ENCODE data around the gene FAM228A.

FAM228A gene

DNA sequence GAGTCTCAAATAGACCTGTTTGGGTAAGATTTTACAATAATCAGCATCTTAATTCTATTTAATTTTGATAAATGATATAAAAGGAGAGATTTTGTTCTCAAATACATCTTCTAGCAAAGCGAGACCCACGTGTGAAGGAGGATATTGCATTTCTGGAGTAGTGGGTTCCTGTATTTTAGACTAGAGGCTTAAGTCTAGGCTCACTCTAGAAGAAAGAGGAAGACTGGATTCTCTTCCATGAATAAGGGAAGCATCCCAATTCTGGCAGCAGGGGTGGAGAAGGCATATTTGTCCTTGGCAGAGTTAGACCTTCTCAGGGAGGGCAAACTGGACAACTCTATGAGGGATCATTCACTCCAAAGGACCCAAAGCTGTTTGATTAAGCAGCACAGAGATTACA is 11.3 kb upstream of the FAM228A start:
- H3K27ac ChIP-seq (ENCODE audit: low read depth, low read length) = no peak overlapping the region
- H3K4me1 ChIP-seq (ENCODE audit: insufficient read depth, low read length) = no peaks in the 10 kb centered on the region
- no peak overlapping the region for H3K4me3 ChIP-seq (ENCODE audit: low read depth in 1 of 2, low read length in 2 of 2)
- H3K27me3 ChIP-seq (ENCODE audit: control insufficient read depth in 1 of 2, insufficient read depth in 2 of 2, low read length in 2 of 2) = no peaks in the 10 kb centered on the region
- H3K9ac ChIP-seq (ENCODE audit: low read length) = no peak overlapping the region
- H3K9me3 ChIP-seq (ENCODE audit: low read length) = no peaks in the 10 kb centered on the region
- H3K36me3 ChIP-seq (ENCODE audit: insufficient read depth, low read length) = peaks cover 5% of the 10 kb centered on the region

DNA sequence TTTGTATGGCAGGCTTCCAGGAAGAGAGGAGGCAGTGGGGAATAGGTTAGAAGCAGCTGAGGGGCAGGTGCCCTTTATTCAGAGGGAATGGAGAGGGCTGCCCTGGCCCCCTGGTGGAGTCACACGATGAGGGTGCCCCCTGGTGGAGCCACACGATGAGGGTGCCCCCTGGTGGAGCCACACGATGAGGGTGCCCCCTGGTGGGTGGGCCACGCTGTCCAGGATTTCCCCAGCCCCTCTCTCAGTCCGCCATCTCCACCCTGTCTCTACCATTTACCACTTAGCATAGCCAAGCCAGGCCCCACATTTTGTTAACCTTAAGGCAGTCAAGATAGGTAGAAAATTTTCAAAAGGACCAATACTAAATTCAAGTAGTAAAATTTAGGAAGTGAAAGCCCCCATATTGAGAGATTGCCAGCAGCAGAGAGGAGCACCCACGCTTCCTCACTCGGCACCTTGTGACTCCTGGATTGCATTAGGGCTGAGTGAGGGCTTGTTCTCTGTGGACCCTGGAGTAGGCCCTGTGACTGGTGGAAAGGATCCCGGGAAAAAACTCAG is 10.4 kb upstream of the FAM228A start:
- peaks cover 3% of the 10 kb centered on the region for H3K36me3 ChIP-seq (ENCODE audit: insufficient read depth, low read length)
- no peak overlapping the region for H3K27ac ChIP-seq (ENCODE audit: low read depth, low read length)
- no peaks in the 10 kb centered on the region for H3K9me3 ChIP-seq (ENCODE audit: low read length)
- H3K4me3 ChIP-seq (ENCODE audit: low read depth in 1 of 2, low read length in 2 of 2) = no peak overlapping the region
- H3K9ac ChIP-seq (ENCODE audit: low read length) = no peak overlapping the region
- no peaks in the 10 kb centered on the region for H3K27me3 ChIP-seq (ENCODE audit: control insufficient read depth in 1 of 2, insufficient read depth in 2 of 2, low read length in 2 of 2)
- no peaks in the 10 kb centered on the region for H3K4me1 ChIP-seq (ENCODE audit: insufficient read depth, low read length)

DNA sequence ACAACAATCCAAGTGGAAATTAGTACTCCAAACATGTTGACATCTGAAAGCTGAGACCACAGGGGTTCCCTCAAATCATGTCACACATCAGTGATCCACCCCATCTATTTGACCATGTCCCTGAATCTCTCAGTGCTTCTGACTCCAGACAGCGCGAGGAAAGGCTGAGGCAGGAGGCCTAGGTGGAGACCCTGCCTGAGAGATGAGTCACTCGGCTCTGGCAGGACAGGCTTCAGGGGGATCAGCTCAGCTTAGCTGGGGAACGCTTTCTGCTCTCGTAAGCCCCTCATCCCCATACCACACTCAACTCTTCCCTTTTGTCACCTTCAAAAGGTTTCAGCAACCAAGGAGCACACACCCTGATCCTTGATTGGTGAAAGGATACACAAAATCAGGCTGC is 5.8 kb upstream of the FAM228A start:
- no peak overlapping the region for H3K4me3 ChIP-seq (ENCODE audit: low read depth in 1 of 2, low read length in 2 of 2)
- no peaks in the 10 kb centered on the region for H3K27me3 ChIP-seq (ENCODE audit: control insufficient read depth in 1 of 2, insufficient read depth in 2 of 2, low read length in 2 of 2)
- H3K9me3 ChIP-seq (ENCODE audit: low read length) = no peaks in the 10 kb centered on the region
- no peak overlapping the region for H3K27ac ChIP-seq (ENCODE audit: low read depth, low read length)
- no peak overlapping the region for H3K9ac ChIP-seq (ENCODE audit: low read length)
- no peaks in the 10 kb centered on the region for H3K36me3 ChIP-seq (ENCODE audit: insufficient read depth, low read length)
- H3K4me1 ChIP-seq (ENCODE audit: insufficient read depth, low read length) = no peaks in the 10 kb centered on the region

DNA sequence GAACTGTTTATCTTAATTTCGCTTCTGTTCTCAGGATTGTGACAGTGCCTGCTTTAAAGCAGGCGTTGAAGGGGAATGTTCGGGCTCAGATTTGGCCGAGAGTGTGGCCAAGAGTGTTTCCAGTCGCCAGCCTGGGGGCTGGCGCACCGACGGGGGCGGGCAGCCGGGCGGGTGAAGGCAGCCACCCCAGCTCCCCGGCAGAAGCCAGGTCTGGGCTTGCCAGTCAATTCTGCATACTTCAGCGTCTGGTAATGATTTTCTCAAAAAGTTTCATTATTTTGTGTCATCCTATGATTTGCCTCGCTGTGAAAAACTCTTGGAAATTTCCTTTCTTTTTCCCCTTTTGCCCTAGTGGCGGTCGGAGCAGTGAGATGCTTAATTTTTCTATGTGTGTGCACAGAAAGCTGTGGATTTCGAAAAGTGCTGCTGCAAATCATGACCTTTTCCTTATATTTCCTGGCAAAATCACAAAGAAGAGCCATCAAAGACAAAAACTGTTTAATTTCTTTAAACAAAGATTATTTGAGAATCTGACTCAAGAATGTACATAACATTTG is 856 bp downstream of the FAM228A start:
- Histone ChIP-seq H3K9me3 (ENCODE audit: low read length) (no peaks in the 10 kb centered on the region), H3K4me3 (ENCODE audit: low read depth in 1 of 2, low read length in 2 of 2) (no peak overlapping the region), H3K27me3 (ENCODE audit: control insufficient read depth in 1 of 2, insufficient read depth in 2 of 2, low read length in 2 of 2) (peaks cover 0 to 9% of the 10 kb centered on the region in 2 donors), H3K27ac (ENCODE audit: low read depth, low read length) (no peak overlapping the region), H3K9ac (ENCODE audit: low read length) (no peak overlapping the region), H3K4me1 (ENCODE audit: insufficient read depth, low read length) (no peaks in the 10 kb centered on the region), H3K36me3 (ENCODE audit: insufficient read depth, low read length) (no peaks in the 10 kb centered on the region)

DNA sequence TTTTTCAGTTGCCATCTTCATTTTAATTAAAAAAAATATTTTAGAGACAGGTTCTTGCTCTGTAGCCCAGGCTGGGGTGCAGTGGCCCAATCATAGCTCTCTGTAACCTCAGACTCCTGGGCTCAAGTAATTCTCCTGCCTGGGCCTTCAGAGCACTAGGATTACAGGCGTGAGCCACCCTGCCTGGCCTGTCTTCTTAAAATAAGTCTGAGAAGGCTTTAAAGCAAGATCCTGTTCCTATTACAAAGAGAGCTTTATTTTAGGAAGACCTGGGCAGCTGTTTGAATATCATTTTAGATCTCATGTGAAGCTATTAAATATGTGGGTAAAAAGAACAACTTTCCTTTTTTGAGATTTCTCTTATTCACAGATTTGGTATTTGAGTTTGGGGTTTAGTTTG is 1.5 kb downstream of the FAM228A start:
- H3K4me1 ChIP-seq (ENCODE audit: insufficient read depth, low read length) = no peaks in the 10 kb centered on the region

DNA sequence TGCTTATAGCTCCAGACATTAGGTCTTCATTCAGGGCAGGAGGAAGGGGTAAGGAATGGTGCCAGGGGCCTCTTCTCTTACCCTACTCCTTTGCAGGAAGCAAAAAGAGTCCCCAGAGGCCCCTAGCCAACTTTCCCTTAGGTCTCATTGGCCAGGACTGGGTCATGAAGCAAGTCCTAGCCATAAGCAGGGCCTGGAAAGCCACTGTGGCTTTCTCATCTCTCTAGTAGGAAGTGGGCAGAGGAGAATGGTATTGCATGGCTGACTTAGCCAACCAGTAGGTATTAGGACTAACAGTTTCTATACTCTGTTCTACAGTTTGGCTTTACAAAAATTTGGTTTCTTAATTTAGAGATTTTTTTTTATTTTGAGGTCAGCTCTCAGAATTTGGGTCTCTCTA is 4.8 kb downstream of the FAM228A start:
- H3K4me3 ChIP-seq (ENCODE audit: low read depth in 1 of 2, low read length in 2 of 2) = no peak overlapping the region
- H3K9me3 ChIP-seq (ENCODE audit: low read length) = no peaks in the 10 kb centered on the region
- H3K27me3 ChIP-seq (ENCODE audit: control insufficient read depth in 1 of 2, insufficient read depth in 2 of 2, low read length in 2 of 2) = peaks cover 0 to 6% of the 10 kb centered on the region in 2 donors
- no peaks in the 10 kb centered on the region for H3K4me1 ChIP-seq (ENCODE audit: insufficient read depth, low read length)
- no peaks in the 10 kb centered on the region for H3K36me3 ChIP-seq (ENCODE audit: insufficient read depth, low read length)
- H3K27ac ChIP-seq (ENCODE audit: low read depth, low read length) = no peak overlapping the region
- H3K9ac ChIP-seq (ENCODE audit: low read length) = no peak overlapping the region

More for the DNA sequence above, 1.5 kb downstream of the FAM228A start:
- Histone ChIP-seq H3K27ac (ENCODE audit: low read depth, low read length) (no peak overlapping the region), H3K36me3 (ENCODE audit: insufficient read depth, low read length) (no peaks in the 10 kb centered on the region), H3K27me3 (ENCODE audit: control insufficient read depth in 1 of 2, insufficient read depth in 2 of 2, low read length in 2 of 2) (peaks cover 0 to 9% of the 10 kb centered on the region in 2 donors), H3K9ac (ENCODE audit: low read length) (no peak overlapping the region), H3K9me3 (ENCODE audit: low read length) (no peaks in the 10 kb centered on the region), H3K4me3 (ENCODE audit: low read depth in 1 of 2, low read length in 2 of 2) (no peak overlapping the region)

DNA sequence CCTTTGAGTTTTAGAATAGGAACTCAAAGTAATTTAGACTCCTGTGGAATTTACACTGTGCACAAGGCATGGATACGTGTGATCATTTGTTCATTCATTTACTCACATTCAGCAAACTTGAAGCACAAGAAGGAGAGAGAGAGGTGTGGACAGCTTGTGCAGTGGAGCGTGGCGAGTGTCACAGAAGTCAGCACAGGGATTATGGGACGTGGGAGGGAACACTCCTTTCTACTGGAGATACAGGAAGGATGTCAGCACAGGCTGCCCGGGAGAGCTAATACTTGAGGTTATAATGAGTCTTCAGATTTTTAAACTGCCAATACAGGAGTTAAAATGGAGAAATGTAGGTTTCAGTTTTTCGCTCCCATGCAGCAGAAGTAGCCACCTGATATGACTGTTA is 7.0 kb downstream of the FAM228A start:
- H3K9me3 ChIP-seq (ENCODE audit: low read length) = no peaks in the 10 kb centered on the region
- H3K27me3 ChIP-seq (ENCODE audit: control insufficient read depth in 1 of 2, insufficient read depth in 2 of 2, low read length in 2 of 2) = no peaks in the 10 kb centered on the region
- H3K4me1 ChIP-seq (ENCODE audit: insufficient read depth, low read length) = no peaks in the 10 kb centered on the region
- no peak overlapping the region for H3K27ac ChIP-seq (ENCODE audit: low read depth, low read length)
- H3K9ac ChIP-seq (ENCODE audit: low read length) = no peak overlapping the region
- no peaks in the 10 kb centered on the region for H3K36me3 ChIP-seq (ENCODE audit: insufficient read depth, low read length)
- H3K4me3 ChIP-seq (ENCODE audit: low read depth in 1 of 2, low read length in 2 of 2) = no peak overlapping the region

DNA sequence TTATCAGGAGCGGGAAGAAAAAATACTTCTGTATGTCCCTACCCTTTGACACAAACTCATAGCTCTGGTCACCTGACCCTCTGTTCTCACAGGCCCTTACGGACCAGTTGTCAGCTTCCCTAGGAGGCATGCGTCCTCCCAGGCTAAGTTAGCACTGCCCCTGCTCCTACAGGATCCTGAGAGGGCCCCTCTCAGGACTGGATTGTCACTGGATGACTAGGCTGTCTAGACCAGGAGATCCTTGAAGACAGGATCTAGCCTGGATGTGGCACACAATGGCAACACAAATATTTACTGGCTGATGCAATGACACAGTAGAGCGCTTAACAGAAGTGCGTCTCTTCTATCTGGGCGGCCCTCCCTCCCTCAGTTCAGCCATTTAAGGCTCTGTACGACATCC is 7.7 kb downstream of the FAM228A start:
- Histone ChIP-seq H3K4me1 (ENCODE audit: insufficient read depth, low read length) (no peaks in the 10 kb centered on the region), H3K27me3 (ENCODE audit: control insufficient read depth in 1 of 2, insufficient read depth in 2 of 2, low read length in 2 of 2) (no peaks in the 10 kb centered on the region), H3K4me3 (ENCODE audit: low read depth in 1 of 2, low read length in 2 of 2) (no peak overlapping the region), H3K36me3 (ENCODE audit: insufficient read depth, low read length) (no peaks in the 10 kb centered on the region), H3K9ac (ENCODE audit: low read length) (no peak overlapping the region), H3K27ac (ENCODE audit: low read depth, low read length) (no peak overlapping the region), H3K9me3 (ENCODE audit: low read length) (no peaks in the 10 kb centered on the region)

DNA sequence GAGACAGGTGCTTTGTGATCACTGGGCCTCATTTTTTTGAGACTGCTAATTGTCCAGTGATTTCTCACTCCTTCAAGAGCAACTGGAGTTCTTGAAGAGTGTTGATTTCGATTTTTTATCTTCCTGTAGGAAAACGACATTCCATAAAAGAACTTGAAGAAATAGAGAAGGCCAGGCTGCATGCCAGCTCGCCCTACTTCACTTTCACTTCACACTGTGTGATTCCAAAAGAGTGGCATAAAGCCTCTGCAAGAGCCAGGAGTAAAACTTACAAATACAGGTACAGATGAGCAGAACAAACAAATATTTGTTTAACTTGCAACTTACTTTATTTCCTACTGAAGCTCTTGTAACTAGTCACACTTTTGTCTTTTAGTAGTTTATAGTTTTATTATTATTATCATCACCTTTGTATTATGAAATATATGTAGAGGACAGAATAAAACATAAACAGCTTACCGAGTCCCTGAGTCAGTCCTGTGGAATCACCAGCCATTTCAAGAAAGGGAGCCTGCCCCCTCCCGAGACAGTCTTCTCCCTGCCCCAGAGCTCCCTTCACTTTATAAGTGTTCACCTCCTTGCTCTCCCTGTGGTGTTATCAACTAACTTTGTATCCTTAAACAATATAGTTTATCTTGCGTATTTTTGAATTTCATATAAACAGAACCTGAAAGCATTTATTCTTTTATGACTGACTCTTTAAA is 8.7 kb downstream of the FAM228A start:
- Histone ChIP-seq H3K4me1 (ENCODE audit: insufficient read depth, low read length) (no peaks in the 10 kb centered on the region), H3K4me3 (ENCODE audit: low read depth in 1 of 2, low read length in 2 of 2) (no peak overlapping the region), H3K36me3 (ENCODE audit: insufficient read depth, low read length) (no peaks in the 10 kb centered on the region), H3K9ac (ENCODE audit: low read length) (no peak overlapping the region), H3K27ac (ENCODE audit: low read depth, low read length) (no peak overlapping the region), H3K27me3 (ENCODE audit: control insufficient read depth in 1 of 2, insufficient read depth in 2 of 2, low read length in 2 of 2) (no peaks in the 10 kb centered on the region), H3K9me3 (ENCODE audit: low read length) (no peaks in the 10 kb centered on the region)

DNA sequence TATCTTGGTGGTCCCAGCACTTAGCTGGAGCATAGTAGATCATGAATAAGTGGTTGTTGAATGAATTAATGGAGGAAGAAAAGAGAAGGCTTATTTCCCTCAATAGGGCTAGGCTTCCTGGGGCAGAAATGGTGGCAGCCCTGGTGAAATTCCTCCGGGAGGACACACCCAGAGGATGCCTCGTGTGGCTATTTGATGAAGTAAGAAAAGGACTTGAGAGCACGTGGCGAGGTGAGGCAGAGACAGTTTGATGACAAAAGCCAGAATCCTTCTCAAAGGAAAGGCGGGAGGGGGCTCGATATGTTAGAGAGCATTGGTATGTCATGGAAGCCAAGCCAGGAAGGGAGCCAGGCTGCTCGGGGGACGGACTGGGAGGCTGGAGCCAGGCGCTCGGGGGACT is 14.7 kb downstream of the FAM228A start:
- no peak overlapping the region for H3K4me3 ChIP-seq (ENCODE audit: low read depth in 1 of 2, low read length in 2 of 2)
- no peak overlapping the region for H3K27ac ChIP-seq (ENCODE audit: low read depth, low read length)
- H3K9ac ChIP-seq (ENCODE audit: low read length) = no peak overlapping the region
- no peaks in the 10 kb centered on the region for H3K27me3 ChIP-seq (ENCODE audit: control insufficient read depth in 1 of 2, insufficient read depth in 2 of 2, low read length in 2 of 2)
- H3K4me1 ChIP-seq (ENCODE audit: insufficient read depth, low read length) = no peaks in the 10 kb centered on the region
- H3K36me3 ChIP-seq (ENCODE audit: insufficient read depth, low read length) = no peaks in the 10 kb centered on the region
- no peaks in the 10 kb centered on the region for H3K9me3 ChIP-seq (ENCODE audit: low read length)

DNA sequence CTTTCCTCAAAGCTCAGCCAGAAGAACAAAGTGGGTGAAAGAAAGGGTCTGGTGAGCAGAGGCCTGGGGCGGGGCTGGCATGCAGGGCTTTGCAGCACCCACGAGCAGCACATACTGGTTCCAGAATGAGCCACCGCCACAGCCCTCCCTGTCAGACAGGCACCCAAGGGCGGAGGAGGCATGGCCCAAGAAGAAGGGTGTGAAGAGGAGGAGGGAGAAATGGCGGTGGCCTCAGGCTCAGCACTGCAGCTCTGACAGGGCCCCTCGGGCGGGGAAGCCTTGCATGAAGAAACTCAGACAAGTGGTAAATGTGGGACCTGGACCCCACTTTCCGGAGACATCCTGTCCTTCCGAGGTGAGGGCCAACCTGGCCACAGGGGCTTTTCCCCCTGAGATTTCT is 15.7 kb downstream of the FAM228A start:
- H3K27me3 ChIP-seq (ENCODE audit: control insufficient read depth in 1 of 2, insufficient read depth in 2 of 2, low read length in 2 of 2) = no peaks in the 10 kb centered on the region

DNA sequence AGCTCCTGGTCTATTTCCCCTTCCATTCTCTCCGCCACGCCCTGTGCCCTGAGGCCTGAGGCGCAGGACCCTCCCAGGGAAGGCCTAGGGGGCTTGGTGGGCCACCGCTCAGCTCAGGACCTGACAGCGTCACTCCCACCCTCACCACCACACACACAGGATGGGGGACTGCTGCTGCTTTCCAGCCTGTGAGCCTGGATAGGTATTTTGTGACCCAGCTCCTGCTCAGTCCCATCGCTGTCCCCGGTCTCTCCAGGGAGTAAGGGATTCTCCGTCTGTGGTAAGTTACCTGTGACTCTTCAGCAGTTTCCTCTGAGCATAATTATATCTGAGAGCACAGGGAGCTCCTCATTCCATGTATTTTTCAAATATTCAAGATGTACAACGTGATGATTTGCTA is 16.3 kb downstream of the FAM228A start:
- Histone ChIP-seq H3K9ac (ENCODE audit: low read length) (no peak overlapping the region), H3K4me3 (ENCODE audit: low read depth in 1 of 2, low read length in 2 of 2) (no peak overlapping the region), H3K27ac (ENCODE audit: low read depth, low read length) (no peak overlapping the region), H3K27me3 (ENCODE audit: control insufficient read depth in 1 of 2, insufficient read depth in 2 of 2, low read length in 2 of 2) (no peaks in the 10 kb centered on the region), H3K36me3 (ENCODE audit: insufficient read depth, low read length) (no peaks in the 10 kb centered on the region), H3K9me3 (ENCODE audit: low read length) (no peaks in the 10 kb centered on the region), H3K4me1 (ENCODE audit: insufficient read depth, low read length) (no peaks in the 10 kb centered on the region)

More for the DNA sequence above, 15.7 kb downstream of the FAM228A start:
- Histone ChIP-seq H3K4me1 (ENCODE audit: insufficient read depth, low read length) (no peaks in the 10 kb centered on the region), H3K36me3 (ENCODE audit: insufficient read depth, low read length) (no peaks in the 10 kb centered on the region), H3K4me3 (ENCODE audit: low read depth in 1 of 2, low read length in 2 of 2) (no peak overlapping the region), H3K27ac (ENCODE audit: low read depth, low read length) (no peak overlapping the region), H3K9ac (ENCODE audit: low read length) (no peak overlapping the region), H3K9me3 (ENCODE audit: low read length) (no peaks in the 10 kb centered on the region)

All from muscle layer of colon (tissue), 2 donors.